GM19099 (cell line): ENCODE measurements around the gene SMARCA2.

Experiments used
- POLR2A ChIP-seq: IDR thresholded peaks from 3 replicates; pipeline ENCODE4 v1.6.1; 2011; ENCODE audit warnings: low read depth; ENCODE audit not compliant: insufficient read length; ENCODE audit errors: extremely low read depth

SMARCA2 gene

DNA sequence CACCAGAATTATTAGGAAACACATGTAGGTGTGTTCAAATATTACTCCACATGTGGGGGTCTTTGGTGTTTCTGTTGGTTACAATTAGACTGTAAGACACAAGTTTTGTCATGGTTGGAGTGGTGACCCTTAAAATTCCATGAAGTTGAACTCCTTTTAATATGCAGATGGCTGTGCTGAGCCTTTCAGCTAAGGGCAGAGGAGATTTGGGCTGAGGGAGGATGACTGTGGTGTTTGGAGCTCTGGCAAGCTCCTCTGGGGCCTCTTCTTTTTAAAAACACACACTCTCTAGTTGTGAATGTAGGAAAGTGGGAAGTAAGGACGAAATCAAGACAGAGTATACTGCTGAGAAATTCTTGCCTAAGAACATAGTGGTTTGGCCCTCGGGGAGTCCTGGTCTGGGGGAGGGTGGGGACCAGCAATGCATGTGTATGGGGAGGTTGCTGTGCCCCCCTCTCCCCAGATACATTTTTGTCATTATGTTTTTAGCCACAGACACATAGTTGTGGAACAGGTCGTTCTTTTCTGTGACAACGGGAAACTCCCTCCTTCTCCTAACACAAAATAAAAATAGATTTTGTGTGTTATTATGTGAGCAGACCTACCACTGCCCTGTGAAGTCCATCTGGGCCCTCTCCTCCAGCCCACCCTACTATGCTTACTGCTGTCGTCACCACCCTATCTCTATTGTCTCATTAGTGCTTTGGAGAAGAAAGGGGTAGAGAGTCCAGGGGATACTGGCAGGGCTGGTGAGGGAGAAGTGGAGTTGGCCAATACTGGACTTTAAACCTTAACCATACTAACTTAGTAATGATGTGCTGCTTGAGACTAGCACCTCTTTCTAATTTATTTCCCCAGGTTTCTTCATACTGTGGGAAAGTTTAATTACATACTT, 10.0 kb downstream of the SMARCA2 start:
- TF ChIP-seq POLR2A, result no peak

DNA sequence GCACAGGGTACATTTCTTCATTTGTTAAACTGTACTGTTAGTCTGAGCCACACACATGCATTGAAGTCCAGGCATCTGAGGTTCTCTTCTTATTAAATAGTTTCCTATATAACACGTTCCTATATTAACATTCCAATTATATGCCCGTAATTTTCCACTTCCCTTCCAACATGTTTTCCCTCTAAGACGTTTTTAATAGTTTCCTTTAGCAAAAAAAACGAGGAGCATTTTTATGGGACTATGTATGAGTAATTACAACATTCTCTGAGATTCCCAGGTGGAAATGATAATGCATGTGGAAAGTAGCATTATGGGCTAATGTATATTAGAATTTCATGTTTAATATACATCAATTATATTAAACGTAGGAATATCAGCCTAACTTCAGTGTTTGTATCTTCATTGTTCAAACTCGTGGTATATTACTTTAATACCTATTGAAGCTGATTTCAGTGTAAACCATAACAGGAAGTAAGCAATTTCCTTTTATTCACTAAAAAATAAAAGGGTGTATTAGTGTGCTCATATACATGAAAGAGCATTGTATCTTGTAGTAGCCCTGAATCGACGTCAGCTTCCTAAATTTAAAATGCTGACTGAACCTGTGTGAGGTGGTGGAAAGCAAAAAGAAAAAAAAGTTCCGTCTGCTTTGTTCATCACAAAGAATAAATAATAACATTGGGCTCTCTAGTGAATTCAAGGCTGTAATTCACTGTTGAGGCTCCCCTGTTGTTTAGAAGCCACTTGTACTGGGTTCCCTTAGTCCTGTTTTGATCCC, 11.3 kb downstream of the SMARCA2 start:
- TF ChIP-seq POLR2A, result no peak

DNA sequence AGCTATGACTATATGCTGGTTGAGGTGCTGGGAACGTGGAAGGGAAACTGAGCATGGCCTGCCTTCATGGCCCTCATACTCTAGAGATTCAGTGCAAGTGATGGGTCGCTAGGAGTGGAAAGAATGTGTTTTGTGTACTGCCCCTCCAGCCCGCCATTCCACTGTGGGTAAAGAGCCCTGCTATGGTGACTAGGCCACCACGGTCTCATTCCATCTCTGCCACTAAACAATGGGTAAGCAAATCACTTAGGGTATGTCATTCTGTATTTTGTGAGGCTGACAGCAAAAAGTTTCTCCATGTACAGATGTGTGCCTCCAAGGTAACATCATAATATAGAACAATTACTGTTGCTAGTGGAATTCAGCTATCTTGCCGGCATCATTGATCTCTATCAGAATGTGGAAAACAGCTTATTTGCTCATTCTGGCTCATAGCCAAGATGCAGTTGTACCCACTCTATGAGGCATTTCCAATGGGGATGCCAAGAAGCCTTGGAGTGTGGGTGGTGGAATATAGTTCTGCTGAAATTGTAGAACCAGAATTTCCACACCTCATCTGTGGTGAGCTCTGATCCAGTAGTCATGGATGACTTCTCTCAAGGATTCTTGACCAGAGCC, 12.5 kb downstream of the SMARCA2 start:
- no peak for TF ChIP-seq POLR2A

DNA sequence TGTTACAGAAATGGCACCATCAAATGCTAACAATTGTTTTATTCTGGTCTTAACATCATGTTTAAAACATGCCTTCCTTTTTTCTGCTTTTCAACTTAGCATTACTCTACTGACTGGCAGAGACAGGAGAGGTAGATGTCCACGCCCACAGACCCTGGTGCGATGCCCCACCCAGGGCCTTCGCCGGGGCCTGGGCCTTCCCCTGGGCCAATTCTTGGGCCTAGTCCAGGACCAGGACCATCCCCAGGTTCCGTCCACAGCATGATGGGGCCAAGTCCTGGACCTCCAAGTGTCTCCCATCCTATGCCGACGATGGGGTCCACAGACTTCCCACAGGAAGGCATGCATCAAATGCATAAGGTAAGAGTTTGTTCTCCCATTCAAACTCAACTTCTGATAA, 13.7 kb downstream of the SMARCA2 start:
- no peak for TF ChIP-seq POLR2A

DNA sequence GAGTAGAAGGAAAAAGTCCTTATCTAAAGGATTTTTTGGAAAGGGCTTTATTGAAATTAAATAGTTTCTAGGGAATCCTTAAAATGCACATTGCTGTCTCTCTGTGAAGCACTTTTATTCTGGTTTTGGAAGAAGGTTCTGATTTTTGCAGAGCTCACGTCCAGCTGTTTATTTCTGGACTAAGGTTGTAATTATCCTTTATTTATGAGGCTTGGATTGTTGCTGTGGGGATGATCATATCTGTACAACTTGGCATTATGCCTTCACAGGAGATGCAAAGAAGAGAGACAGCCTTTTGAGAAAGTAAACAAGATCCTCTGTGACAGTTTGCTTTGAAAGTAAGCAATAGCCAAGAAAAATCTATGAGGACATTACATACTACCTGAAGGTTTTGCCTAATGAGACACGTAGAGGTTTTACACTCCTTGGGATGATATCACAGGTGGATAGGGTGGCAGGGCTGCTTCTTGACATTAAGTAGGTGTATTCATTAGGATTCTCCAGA, 14.6 kb downstream of the SMARCA2 start:
- no peak for TF ChIP-seq POLR2A

DNA sequence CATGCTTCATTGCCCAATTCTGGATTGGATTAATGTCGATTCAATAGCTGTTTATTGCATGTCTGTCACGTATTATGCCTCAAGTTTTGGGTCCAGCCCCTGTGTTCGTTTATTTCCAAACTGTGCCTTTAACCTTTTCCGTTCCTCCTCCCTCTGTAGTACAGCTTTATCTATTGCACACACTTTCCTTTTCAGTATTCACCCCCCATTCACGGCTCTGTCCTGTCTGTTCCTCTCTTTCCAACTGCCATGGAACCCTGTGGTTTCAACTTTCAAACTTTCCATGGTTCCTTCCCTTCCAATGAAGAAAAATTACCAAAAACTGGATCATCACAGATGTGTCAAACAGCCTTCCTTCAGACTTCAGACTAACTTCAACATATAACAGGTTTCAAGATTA, 17.1 kb downstream of the SMARCA2 start:
- no peak for TF ChIP-seq POLR2A

DNA sequence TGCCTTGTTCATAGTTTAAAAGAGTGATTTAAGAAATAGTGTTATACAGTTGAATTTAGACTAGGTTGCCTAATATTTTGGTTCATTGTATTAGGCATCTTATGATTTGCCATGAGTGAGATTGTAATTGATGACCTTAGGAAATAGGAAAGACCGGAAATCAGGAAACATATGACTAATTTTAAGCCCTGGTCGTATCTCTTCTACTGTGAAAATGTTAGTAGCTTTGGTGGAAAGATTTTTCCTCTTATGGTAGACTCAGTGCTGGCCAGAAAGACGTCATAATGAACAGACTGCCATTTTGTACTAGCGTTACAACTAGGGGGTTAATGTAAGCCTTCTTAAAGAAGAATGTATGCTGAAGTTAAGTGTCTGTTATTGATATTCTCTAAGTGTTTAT, 21.7 kb downstream of the SMARCA2 start:
- TF ChIP-seq POLR2A, result no peak

DNA sequence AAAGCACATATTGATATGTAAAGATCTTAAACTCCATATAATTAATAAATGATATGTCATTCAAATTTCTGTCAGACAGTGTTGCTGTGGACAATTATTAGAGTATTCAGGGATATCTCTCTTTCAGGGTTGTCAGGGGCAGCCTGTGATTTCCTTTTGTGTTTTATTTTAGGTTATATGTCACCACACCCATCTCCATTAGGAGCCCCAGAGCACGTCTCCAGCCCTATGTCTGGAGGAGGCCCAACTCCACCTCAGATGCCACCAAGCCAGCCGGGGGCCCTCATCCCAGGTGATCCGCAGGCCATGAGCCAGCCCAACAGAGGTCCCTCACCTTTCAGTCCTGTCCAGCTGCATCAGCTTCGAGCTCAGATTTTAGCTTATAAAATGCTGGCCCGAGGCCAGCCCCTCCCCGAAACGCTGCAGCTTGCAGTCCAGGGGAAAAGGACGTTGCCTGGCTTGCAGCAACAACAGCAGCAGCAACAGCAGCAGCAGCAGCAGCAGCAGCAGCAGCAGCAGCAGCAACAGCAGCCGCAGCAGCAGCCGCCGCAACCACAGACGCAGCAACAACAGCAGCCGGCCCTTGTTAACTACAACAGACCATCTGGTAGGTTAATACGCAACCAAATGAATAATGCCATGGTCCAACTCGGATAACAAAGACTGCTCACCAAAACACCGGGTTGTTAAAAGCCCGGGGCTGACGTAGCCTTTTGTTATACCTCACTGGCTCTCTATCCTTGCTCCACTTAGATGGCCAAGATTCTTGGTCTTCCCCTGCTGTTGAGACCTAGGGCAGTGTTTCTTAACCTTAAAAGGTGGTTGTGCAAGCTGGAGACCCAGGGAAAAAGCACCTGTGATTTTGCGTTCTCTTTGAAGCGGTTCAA, 24.4 kb downstream of the SMARCA2 start:
- TF ChIP-seq POLR2A, result no peak

DNA sequence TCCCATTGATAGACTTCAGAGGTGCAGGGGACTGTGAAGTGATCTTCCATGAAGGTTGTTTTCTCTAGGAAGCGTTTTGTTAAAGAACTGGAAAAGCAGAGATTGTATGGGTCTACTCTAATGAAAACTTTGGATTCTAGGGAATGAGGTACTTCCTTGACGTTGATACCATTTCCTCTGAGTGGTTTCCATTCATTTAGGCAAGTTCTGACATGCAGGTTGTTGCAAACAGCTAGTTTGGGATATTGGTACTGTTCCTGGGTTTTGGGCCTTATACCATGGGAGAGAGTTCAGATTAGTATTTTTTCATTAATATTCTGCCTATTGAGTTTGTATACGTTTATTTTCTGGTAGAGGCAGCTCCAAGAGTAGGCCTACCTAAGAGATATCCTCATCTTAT, 25.7 kb downstream of the SMARCA2 start:
- TF ChIP-seq POLR2A, result no peak

DNA sequence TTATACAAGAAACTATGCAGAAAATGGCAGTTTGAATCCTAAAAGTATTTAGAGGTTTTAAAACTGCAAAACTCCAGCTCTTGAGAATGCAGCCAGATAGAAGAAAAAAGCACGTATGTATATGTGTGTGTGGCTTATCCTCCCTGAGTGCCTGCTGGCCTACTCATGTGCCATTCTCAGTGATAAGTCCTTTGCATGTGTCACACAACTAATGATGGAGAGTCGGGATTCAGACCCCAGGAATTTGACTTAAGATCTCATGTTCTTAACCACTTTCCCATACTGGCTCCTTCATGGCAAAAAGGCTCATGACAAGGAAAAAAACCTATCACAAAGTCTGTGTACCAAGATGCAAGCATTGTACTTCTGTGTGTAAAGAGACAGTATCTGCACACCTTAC, 26.6 kb downstream of the SMARCA2 start:
- no peak for TF ChIP-seq POLR2A

DNA sequence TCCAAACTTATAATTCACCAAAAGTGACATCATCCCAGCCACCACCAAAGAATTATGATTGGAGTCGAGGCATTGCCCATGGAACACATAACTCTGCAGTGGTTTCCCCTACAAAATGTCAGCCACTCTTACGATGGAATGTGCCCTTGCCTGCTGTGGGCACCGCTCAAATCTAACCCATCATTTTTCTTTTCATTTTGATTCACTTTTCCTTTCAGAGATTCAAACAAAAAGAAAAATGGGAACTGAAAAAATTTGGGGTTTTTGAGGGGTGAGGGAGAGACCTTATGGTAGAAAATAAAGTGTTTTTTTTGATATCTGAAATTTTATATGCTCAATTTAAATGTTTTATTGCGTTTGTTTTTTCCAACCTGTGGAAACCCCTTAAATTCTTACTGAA, 28.1 kb downstream of the SMARCA2 start:
- TF ChIP-seq POLR2A, result no peak

DNA sequence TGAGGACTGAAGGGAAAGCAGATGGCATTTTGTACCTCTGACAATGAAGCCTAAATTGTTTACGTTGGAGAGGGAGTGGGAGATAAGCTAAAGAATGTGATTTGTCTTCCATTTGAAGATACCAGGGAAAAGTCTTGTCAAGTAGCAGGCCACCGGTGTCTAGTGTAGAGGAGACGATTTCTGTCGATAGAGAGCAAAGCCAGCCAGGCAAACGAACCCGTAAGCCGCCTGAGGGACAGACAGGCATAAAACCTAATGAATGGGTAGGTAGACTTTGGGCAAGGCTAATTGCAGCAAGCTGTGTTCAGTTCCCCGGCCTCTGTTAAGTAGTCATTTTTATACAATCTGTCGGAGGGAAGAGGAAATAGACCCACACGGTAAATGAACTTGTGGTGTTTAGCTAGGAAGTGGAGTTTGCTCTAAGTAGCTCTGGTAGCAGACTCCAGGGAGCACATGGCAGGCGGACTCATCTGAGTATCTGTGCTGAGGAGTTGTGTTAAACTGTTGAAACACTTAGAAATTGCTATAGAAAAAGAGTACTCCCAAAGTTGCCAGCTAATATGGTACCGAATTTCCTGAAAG, 28.8 kb downstream of the SMARCA2 start:
- no peak for TF ChIP-seq POLR2A

DNA sequence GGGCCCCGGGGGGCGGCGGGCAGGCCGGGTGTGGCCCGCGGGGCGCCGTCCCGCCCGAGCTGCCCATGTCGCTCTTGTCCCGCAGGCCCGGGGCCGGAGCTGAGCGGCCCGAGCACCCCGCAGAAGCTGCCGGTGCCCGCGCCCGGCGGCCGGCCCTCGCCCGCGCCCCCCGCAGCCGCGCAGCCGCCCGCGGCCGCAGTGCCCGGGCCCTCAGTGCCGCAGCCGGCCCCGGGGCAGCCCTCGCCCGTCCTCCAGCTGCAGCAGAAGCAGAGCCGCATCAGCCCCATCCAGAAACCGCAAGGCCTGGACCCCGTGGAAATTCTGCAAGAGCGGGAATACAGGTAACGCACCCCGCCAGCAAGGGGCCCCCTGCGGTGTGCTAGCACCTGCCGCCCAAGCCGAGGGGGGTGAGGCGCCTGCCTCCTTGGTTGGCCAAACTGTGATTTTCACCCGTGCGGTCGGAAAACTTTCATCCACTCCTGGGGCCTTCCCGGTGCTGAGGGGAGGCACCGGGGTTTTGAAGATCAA, 32.1 kb downstream of the SMARCA2 start:
- no peak for TF ChIP-seq POLR2A

DNA sequence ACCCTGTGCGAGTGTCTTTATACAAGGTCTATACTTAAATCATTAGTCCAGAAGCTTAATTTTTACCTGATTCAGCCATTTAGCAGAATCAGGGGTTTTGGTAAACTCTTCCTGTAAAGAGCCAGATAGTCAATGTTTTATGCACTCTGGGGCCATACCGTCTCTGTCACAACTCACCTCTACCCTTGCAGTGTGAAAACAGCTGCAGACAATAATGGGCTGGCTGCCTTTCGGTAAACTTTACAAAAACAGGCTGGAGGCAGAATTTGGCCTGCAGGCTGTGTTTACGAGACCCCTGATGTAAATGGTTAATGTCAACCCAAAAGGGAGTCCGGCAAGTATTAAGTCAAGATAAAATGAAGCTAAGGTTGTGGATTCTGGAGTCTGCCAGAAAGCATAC, 32.8 kb downstream of the SMARCA2 start:
- TF ChIP-seq POLR2A, result no peak
